HG02885 (cell line): ENCODE results near the gene YTHDF1.
A peak's percentile ranks its signal among the peaks of the same experiment; 100 is the strongest.
"Not testable (repeated sequence)": the region's sequence is repeated elsewhere in the genome, so short reads cannot be mapped to it uniquely, and the experiment has no call there.

ENCODE experiments used
- ATAC-seq: cut with Tn5 transposase; IDR thresholded peaks from one replicate; pipeline ENCODE4 v1.9.1; 2021; ENCODE audit warnings: mild to moderate bottlenecking; ENCODE audit not compliant: unreplicated experiment, poor library complexity

The YTHDF1 gene

GRCh38 chr20:63230800-63231268 is 14.9 kb upstream of the YTHDF1 start:
- no peak for ATAC-seq

- no peak for ATAC-seq
Observed at GRCh38 chr20:63228806-63229205, 12.9 kb upstream of the YTHDF1 start.

GRCh38 chr20:63227260-63227659 is 11.3 kb upstream of the YTHDF1 start:
- ATAC-seq = no peak

DNA sequence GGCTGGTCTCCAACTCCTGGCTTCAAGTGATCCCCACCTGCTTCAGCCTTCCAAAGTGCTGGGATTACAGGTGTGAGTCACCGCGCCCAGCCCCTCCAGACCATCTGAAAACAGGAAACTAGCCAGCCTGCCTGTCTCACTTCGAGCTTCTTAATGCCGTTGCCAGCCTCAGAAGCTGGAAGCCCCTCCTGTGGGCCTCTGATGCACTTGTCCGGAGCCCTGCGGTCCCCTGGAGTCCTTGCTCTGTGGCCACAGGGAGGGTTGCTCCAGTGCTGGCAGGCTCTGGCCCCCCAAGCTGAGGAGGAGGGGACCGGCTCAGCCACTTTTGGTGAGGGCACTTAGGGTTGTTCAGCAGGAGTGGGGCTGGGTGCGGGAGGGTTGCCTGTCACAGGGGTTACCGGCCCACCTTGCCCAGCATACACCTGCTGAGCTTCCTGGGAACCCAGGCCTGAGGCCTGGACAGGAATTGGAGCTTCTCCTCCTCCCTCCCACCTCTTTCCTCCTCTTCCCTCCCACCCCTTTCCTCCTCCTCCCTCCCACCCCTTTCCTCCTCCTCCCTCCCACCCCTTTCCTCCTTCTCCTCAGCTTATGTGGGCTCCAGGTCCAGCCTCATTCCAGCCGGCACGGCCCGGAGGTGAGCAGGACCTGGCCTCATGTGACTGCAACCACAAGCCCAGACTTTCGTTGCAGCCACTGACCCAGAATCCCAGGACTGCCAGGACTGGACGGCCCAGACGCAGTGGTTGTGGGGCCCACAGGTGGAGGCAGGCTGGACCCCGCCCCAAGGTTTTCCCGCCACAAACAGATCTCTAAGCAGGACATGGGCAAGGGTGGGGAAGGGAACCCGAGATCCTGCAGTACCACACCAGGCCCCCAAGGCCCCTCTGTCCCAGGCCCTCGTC is 10.4 kb upstream of the YTHDF1 start:
- ATAC-seq = no peak

GRCh38 chr20:63225082-63225454 is 9.1 kb upstream of the YTHDF1 start:
- no peak for ATAC-seq

DNA sequence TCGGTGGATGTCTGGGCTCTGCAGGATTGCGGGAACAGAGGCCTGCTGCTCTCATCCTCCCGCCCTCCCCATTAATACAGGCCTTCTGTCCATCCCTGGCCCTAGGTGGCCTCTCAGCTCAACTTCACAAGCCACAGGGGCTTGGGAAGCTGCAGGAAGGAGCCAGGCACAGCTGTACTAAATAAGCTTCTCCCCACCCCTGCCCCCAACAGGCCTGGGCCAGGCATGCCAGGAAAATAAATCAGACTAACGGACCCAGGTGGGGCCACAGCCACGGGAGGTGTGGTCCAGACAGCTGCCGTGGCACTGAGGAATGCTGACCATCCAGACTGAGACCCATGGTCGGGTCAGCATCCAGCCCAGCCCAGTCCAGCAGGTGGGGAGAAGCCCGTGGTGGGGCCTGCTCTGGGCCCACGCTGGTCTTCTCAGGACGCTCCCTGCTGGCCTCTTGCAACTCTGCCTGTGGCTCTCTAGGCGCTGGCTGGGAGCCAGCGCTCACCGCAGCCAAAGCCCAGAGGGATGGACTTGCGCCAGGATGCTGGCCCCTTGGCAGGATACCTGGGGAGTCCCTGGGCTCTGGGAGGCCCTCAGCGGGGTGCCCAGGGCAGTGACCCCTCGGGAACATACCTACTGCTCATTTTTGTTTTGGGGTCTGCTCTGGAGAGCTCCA is 8.6 kb upstream of the YTHDF1 start:
- ATAC-seq = no peak

DNA sequence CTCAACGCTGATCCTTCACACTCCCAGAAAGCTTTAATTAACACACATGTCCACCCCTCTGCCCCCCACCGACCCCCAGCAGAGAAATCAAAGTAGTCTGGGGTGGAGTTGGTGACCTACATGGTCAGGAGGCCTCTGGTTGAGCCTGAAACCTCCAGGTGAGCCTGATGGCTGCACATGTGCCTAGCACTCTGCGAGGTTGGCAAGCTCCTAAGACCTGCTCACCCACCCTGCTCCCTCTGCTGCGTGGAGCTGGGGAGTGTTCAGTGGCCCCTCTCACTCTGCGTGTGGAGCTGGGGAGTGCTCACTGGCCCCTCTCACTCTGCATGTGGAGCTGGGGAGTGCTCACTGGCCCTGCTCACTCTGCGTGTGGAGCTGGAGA is 7.9 kb upstream of the YTHDF1 start:
- ATAC-seq = no peak

GRCh38 chr20:63223121-63223825 is 7.3 kb upstream of the YTHDF1 start:
- ATAC-seq = no peak

DNA sequence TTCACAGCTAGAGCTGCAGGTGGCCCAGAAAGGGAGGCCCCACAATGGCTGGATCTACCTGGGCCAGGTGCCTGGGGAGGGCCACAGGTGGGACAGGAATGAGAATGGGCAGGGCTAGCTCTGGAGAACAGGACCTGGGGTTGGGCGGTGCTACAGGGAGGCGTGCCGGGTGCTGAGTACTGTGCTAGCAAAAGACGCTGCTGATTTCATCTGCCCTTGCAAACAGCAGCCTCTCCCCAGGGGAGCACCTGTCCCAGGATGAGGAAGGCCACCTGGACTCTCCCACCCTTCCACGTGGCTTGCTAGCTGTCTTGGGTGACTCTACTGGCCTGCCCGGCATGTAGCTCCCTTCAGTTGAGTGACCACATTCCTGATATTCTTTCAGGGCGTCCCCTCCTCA is 6.6 kb upstream of the YTHDF1 start:
- ATAC-seq = no peak

DNA sequence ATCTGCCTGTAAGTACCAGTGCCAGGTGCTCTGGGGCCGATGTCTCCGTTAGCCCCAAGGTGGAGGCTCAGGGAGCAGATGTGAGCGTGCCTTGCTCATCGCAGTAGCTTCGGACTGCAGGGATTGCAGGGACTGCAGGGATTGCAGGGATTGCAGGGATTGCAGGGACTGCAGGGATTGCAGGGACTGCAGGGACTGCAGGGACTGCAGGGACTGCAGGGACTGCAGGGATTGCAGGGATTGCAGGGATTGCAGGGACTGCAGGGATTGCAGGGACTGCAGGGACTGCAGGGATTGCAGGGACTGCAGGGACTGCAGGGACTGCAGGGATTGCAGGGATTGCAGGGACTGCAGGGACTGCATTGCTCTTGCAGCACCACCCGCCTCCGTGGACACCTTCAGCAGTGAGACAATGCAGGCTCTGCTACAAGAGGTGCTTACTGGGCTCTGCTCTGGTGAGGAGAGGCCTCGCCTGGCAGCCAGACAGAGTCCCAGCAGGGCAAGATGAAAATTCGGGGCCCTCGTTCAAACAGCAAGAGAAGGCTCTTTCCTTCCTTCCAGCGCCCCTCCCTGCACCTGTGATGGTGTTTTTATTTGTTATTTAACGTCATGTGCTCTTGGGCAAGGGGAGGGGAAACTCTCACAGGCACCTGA is 5.6 kb upstream of the YTHDF1 start:
- not testable (repeated sequence) for ATAC-seq

DNA sequence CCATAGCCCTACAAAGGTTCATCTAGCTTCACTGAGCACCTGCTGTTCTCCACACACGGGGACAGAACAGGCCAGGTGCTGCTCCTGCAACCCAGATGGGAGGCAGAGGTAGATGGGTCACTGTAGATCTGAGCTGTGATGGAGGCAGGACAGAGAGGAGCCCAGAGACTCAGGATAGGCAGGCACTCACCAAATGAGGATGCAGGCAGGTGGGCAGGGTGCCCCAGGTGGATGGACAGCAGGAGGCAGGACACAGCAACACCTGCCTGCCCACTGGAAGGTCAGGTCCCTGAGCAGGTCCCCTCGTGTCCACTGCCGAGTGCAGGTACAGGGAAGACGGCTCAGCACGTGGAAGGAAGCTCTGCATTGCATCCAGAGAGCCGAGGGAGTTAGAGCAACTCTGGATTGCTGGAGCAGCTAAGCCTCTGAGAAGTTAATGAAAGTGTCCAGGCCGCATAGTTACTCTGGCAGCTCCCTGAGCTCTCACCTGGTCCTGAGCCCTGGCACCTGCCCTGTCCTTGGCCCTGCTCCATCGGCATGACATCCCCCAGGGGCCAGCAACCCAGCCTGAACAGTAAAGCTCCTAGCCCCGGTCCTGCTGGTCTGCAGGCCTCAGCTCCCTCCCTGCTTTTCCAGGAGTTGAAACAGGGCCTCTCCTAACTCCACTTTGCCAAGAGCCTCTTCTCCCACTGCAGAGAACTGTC is 4.9 kb upstream of the YTHDF1 start:
- ATAC-seq = no peak

GRCh38 chr20:63219866-63220521 is 4.1 kb upstream of the YTHDF1 start:
- ATAC-seq = no peak

- ATAC-seq = no peak
Observed at GRCh38 chr20:63219447-63219821, 3.5 kb upstream of the YTHDF1 start.

DNA sequence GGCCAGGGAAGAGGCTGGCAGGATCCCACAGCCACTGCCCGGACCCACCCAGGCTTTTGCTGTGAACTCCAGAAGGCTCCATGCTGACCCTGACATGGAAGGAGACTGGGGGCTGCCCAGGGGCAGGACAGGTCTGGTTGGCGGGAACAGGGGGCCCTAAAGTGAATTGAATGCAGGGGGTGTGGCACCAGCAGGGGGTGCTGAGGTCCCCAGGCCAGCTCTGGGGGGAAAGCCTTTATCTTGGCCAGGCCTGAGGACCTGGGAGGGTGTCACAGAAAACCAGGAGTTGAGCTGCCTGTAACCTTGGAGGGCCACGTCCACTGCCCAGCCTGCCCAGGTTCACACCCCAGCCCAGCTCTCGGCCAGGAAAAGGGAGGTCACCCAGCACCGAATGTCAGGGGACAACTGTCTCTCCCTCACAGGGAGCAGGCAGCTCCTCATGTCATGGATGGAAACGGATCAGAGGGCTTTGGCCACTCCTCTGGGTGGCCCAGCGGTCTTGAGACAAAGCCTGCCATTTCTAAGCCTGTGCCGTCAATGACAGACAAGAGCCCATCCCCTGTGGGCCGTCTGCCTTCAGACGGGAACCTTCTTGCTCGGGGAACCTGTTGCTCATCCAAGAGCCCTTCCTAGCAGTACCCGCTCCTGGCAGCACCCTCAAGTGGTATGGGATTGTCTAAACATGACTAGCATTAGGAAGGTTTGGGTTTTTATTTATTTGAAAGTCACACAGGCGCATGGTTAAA is 2.9 kb upstream of the YTHDF1 start:
- no peak for ATAC-seq

DNA sequence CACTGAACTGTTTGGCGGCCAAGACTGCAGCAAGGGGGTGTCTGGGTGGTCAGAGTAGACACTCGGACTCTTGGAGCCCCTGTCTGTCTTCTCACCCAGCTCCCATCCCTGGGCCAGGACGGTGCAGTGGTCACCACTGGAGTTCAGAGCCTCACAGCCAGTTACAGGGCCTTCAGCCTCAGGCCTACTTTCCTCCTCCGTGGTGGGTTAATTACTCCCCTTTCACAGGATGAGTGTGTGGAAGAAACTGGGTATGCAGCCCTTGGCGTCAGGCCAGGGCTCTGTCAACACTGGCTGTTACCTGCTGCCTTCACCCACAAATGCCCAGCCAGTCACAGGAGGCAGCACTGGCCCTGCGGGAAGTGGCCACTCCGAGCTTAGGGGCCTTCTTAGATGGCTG is 1.8 kb upstream of the YTHDF1 start:
- no peak for ATAC-seq

- no peak for ATAC-seq
Observed at GRCh38 chr20:63216849-63217471, 1.0 kb upstream of the YTHDF1 start.

GRCh38 chr20:63215101-63216040 is 560 bp downstream of the YTHDF1 start:
- ATAC-seq = peak; percentile 23
